Muscle layer of colon (tissue), 2 donors: ENCODE results near the gene KLHDC4.

Experiments used
- H3K27ac ChIP-seq: one replicate; pipeline ENCODE4 v1.7.0; 2013; ENCODE audit warnings: low read depth, mild to moderate bottlenecking, low read length, moderate library complexity
- H3K27me3 ChIP-seq, 2 donors: one replicate each; pipeline ENCODE4 v1.7.0; 2013; ENCODE audit warnings: low read length in 2 of 2, mild to moderate bottlenecking in 2 of 2; ENCODE audit not compliant: insufficient read depth in 2 of 2, control insufficient read depth in 1 of 2
- H3K36me3 ChIP-seq: one replicate; pipeline ENCODE4 v1.7.0; 2013; ENCODE audit warnings: mild to moderate bottlenecking, low read length; ENCODE audit not compliant: insufficient read depth
- H3K4me1 ChIP-seq: one replicate; pipeline ENCODE4 v1.7.0; 2013; ENCODE audit warnings: mild to moderate bottlenecking, low read length; ENCODE audit not compliant: insufficient read depth
- H3K4me3 ChIP-seq, 2 donors: one replicate each; pipeline ENCODE4 v1.7.0; 2013; ENCODE audit warnings: low read length in 2 of 2, low read depth in 1 of 2, mild to moderate bottlenecking in 1 of 2, moderate library complexity in 1 of 2
- H3K9ac ChIP-seq: one replicate; pipeline ENCODE4 v1.7.0; 2013; ENCODE audit warnings: low read length
- H3K9me3 ChIP-seq: one replicate; pipeline ENCODE4 v1.7.0; 2013; ENCODE audit warnings: mild to moderate bottlenecking, low read length
- donor health status: abdominal sarcoma.
- donor health status: Adenocarcinoma of cecum.

KLHDC4 gene

GRCh38 chr16:87661561-87661960, 104.2 kb downstream of the KLHDC4 start:
- Histone ChIP-seq H3K27ac (no peak overlapping the region), H3K36me3 (no peaks in the 10 kb centered on the region), H3K4me1 (no peaks in the 10 kb centered on the region), H3K9ac (no peak overlapping the region), H3K9me3 (no peaks in the 10 kb centered on the region), H3K4me3 (no peak overlapping the region), H3K27me3 (peaks cover 0 to 5% of the 10 kb centered on the region in 2 donors)

- H3K4me1 ChIP-seq: no peaks in the 10 kb centered on the region
- peaks cover 0 to 5% of the 10 kb centered on the region in 2 donors for H3K27me3 ChIP-seq
- H3K9me3 ChIP-seq: no peaks in the 10 kb centered on the region
- no peak overlapping the region for H3K4me3 ChIP-seq
- no peak overlapping the region for H3K9ac ChIP-seq
- H3K27ac ChIP-seq: no peak overlapping the region
- no peaks in the 10 kb centered on the region for H3K36me3 ChIP-seq
Observed at GRCh38 chr16:87658564-87659225, 107.1 kb downstream of the KLHDC4 start.
